Measurements from ENCODE around the gene CUTA.
"Not testable (repeated sequence)": the region's sequence is repeated elsewhere in the genome, so short reads cannot be mapped to it uniquely, and the experiment has no call there.

DNA sequence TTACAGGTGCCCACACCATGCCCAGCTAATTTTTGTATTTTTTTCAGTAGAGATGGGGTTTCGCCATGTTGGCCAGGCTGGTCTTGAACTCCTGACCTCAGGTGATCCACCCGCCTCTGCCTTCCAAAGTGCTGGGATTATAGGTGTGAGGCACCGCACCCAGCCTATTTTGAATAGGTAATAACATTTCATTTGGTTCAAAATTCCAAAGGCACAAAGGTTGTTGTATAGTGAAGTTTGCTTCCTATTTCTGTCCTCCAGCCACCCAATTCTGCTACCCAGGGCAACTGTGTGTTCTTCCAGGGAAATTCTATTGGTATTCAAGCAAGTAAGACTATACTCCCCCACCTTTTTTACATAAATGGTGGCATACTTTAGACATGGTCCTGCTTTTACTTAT lies 19.3 kb downstream of the CUTA start:
- TF ChIP-seq, protein P1, sequence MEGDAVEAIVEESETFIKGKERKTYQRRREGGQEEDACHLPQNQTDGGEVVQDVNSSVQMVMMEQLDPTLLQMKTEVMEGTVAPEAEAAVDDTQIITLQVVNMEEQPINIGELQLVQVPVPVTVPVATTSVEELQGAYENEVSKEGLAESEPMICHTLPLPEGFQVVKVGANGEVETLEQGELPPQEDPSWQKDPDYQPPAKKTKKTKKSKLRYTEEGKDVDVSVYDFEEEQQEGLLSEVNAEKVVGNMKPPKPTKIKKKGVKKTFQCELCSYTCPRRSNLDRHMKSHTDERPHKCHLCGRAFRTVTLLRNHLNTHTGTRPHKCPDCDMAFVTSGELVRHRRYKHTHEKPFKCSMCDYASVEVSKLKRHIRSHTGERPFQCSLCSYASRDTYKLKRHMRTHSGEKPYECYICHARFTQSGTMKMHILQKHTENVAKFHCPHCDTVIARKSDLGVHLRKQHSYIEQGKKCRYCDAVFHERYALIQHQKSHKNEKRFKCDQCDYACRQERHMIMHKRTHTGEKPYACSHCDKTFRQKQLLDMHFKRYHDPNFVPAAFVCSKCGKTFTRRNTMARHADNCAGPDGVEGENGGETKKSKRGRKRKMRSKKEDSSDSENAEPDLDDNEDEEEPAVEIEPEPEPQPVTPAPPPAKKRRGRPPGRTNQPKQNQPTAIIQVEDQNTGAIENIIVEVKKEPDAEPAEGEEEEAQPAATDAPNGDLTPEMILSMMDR (IDR thresholded peaks at IDR 0.05), result not testable (repeated sequence)
- TF ChIP-seq POLR2AphosphoS5 (IDR thresholded peaks at IDR 0.05), result not testable (repeated sequence)

Data from breast epithelium (tissue), 3 donors.